K562 (cell line): ENCODE results near the gene FCER2. TPM values are rescaled to one million over a fixed set of nuclear protein-coding genes. Genes with fewer than 3 reads are reported as not detected.

ENCODE experiments used
- ARHGAP35 ChIP-seq: fragments of 450-650 bp; IDR thresholded peaks from 2 replicates; pipeline ENCODE4 v1.6.1; 2018; ENCODE audit not compliant: partially characterized antibody
- CBFB ChIP-seq: sonication (generic); formaldehyde crosslinking; IDR thresholded peaks from 2 replicates; pipeline ENCODE4 v1.4.0; 2020; ENCODE audit warnings: mild to moderate bottlenecking, missing genetic modification reagents
- ESRRA ChIP-seq: fragments of 450-650 bp; IDR thresholded peaks from 2 replicates; pipeline ENCODE4 v1.6.1; 2014; ENCODE audit warnings: low read depth, mild to moderate bottlenecking, moderate library complexity, borderline replicate concordance
- KAT2B ChIP-seq: IDR thresholded peaks from one replicate; pipeline ENCODE4 v1.6.1; 2012; ENCODE audit warnings: low read depth, mild to moderate bottlenecking, control low read depth, inconsistent platforms, low read length, moderate library complexity
- MTF1 ChIP-seq: fragments of 250-450 bp; sonication (Bioruptor Pico); IDR thresholded peaks from 2 replicates; pipeline ENCODE4 v1.9.0; 2021; ENCODE audit warnings: moderate library complexity, mild to moderate bottlenecking, inconsistent platforms, borderline replicate concordance
- NEUROD1 ChIP-seq: fragments of 150-350 bp; IDR thresholded peaks from 2 replicates; pipeline ENCODE4 v1.6.1; 2014; ENCODE audit warnings: borderline replicate concordance, low read length, low read depth; ENCODE audit not compliant: partially characterized antibody
- NUFIP1 ChIP-seq: fragments of 450-650 bp; IDR thresholded peaks from 2 replicates; pipeline ENCODE4 v1.6.1; 2018; ENCODE audit not compliant: partially characterized antibody
- PHF21A ChIP-seq: fragments of 450-650 bp; IDR thresholded peaks from 2 replicates; pipeline ENCODE4 v1.6.1; 2017; ENCODE audit warnings: low read depth, borderline replicate concordance
- PHTF2 ChIP-seq: fragments of 250-450 bp; sonication (Bioruptor Pico); IDR thresholded peaks from 2 replicates; pipeline ENCODE4 v1.5.0; 2021; ENCODE audit warnings: mild to moderate bottlenecking
- POLR2A ChIP-seq: fragments of 450-650 bp; conservative IDR thresholded peaks from 2 replicates; pipeline ENCODE4 v1.6.1; 2016
- POLR2AphosphoS2 ChIP-seq: IDR thresholded peaks from 2 replicates; pipeline ENCODE4 v1.6.1; 2012; ENCODE audit warnings: low read length, improper control_type of control experiment
- PPARD ChIP-seq: fragments of 250-450 bp; sonication (Bioruptor Pico); IDR thresholded peaks from 2 replicates; pipeline ENCODE4 v1.8.0; 2022; ENCODE audit warnings: inconsistent platforms, mild to moderate bottlenecking, moderate library complexity
- SRSF7 ChIP-seq: fragments of 200-400 bp; formaldehyde crosslinking; optimal IDR thresholded peaks from 2 replicates; pipeline ENCODE3; 2017; ENCODE audit warnings: mild to moderate bottlenecking, low read depth, low read length
- ZNF263 ChIP-seq: sonication (generic); formaldehyde crosslinking; IDR thresholded peaks from 2 replicates; pipeline ENCODE4 v1.8.0; 2022; ENCODE audit warnings: mild to moderate bottlenecking, missing genetic modification reagents, borderline replicate concordance
- ZNF431 ChIP-seq: sonication (generic); formaldehyde crosslinking; IDR thresholded peaks from 2 replicates; pipeline ENCODE4 v1.8.0; 2022; ENCODE audit warnings: mild to moderate bottlenecking, missing genetic modification reagents
- ZNF780A ChIP-seq: fragments of 250-450 bp; sonication (Bioruptor Pico); IDR thresholded peaks from 2 replicates; pipeline ENCODE4 v1.5.0; 2021; ENCODE audit warnings: mild to moderate bottlenecking
- polyA plus RNA-seq, 8 experiments: library from polyadenylated mRNA; depleted of rRNA in 4 of 8; stranded (reverse) in 5 of 8; unstranded in 3 of 8; fragments of >200 nt; fragmentation: Nextera tagmentation in 2 of 8; fragmentation: Illumina TruSeq in 1 of 8; extraction: Ambion mirVana in 2 of 8; extraction: Trizol in 1 of 8; gene quantifications; 2 replicates each; pipeline versions ENCODE4 v1.2.1 to v1.2.3, GENCODE V29; 2011 to 2014; ENCODE audit warnings: inconsistent platforms in 1 of 8, missing spikeins in 1 of 8
- total RNA-seq, 7 experiments: library from RNA; depleted of rRNA in 6 of 7; stranded (reverse); fragments of >200 nt in 6 of 7; fragmentation: Illumina TruSeq in 2 of 7; extraction: Trizol in 2 of 7; gene quantifications; 2 replicates each; pipeline versions ENCODE4 v1.2.1 to v1.2.3, GENCODE V29; 2011 to 2021; ENCODE audit warnings: low replicate concordance in 1 of 7
- TF ChIP-seq, protein P1 (sequence below): sonication (generic); formaldehyde crosslinking; IDR thresholded peaks from 2 replicates; pipeline ENCODE4 v1.8.0; 2022; ENCODE audit warnings: mild to moderate bottlenecking, missing genetic modification reagents
- TF ChIP-seq, protein P2 (sequence below): sonication (generic); formaldehyde crosslinking; IDR thresholded peaks from 2 replicates; pipeline ENCODE4 v1.8.0; 2023; ENCODE audit warnings: mild to moderate bottlenecking, missing genetic modification reagents
- TF ChIP-seq, protein P3 (sequence below): fragments of 450-650 bp; formaldehyde crosslinking; IDR thresholded peaks from 2 replicates; pipeline ENCODE4 v1.4.0; 2020; ENCODE audit warnings: mild to moderate bottlenecking
- TF ChIP-seq, protein P4 (sequence below): sonication (generic); formaldehyde crosslinking; IDR thresholded peaks from 2 replicates; pipeline ENCODE4 v1.8.0; 2022; ENCODE audit warnings: missing genetic modification reagents, mild to moderate bottlenecking, borderline replicate concordance
- TF ChIP-seq, protein P5 (sequence below): fragments of 450-650 bp; IDR thresholded peaks from 2 replicates; pipeline ENCODE4 v1.6.1; 2016; ENCODE audit warnings: low read depth, mild to moderate bottlenecking, moderate library complexity

The FCER2 gene
- total and polyA plus RNA-seq, 9 of the 15 experiments (the other 6 are each of a cell fraction or from before 2014, with no cell fraction given): 0.11 TPM; not detected in 8

DNA sequence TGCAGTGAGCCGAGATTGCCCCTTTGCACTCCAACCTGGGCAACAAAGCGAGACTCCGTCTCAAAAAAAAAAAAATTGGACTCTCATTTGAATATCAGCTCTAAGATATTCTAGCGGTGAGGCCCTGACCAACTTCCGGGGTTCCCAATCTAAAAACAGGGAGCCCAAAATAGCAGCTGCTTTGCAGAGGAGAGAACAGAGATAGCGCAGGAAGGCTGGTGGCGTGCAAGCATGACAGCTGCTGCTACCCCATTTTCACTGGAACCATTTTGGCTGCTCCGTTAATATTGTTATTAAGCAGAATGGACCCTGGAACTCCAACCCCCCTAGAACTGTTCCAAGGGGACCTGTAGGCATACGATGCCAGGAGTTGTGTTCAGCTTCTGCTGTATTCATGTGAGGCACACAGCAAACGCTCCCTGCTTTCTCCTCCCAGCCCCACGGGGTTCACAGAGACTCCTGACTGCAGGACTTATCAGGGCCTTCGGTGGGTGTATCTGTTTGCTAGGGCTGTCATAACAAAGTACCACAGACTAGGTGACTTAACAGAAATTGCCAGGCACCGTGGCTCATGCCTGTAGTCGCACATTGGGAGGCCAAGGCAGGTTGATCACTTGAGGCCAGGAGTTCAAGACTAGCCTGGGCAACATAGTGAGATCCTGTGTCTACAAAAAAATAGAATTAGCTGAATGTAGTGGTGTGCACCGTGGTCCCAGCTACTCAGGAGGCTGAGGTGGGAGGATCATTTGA is 53.5 kb downstream of the FCER2 start (continued):
- TF ChIP-seq, protein P1, sequence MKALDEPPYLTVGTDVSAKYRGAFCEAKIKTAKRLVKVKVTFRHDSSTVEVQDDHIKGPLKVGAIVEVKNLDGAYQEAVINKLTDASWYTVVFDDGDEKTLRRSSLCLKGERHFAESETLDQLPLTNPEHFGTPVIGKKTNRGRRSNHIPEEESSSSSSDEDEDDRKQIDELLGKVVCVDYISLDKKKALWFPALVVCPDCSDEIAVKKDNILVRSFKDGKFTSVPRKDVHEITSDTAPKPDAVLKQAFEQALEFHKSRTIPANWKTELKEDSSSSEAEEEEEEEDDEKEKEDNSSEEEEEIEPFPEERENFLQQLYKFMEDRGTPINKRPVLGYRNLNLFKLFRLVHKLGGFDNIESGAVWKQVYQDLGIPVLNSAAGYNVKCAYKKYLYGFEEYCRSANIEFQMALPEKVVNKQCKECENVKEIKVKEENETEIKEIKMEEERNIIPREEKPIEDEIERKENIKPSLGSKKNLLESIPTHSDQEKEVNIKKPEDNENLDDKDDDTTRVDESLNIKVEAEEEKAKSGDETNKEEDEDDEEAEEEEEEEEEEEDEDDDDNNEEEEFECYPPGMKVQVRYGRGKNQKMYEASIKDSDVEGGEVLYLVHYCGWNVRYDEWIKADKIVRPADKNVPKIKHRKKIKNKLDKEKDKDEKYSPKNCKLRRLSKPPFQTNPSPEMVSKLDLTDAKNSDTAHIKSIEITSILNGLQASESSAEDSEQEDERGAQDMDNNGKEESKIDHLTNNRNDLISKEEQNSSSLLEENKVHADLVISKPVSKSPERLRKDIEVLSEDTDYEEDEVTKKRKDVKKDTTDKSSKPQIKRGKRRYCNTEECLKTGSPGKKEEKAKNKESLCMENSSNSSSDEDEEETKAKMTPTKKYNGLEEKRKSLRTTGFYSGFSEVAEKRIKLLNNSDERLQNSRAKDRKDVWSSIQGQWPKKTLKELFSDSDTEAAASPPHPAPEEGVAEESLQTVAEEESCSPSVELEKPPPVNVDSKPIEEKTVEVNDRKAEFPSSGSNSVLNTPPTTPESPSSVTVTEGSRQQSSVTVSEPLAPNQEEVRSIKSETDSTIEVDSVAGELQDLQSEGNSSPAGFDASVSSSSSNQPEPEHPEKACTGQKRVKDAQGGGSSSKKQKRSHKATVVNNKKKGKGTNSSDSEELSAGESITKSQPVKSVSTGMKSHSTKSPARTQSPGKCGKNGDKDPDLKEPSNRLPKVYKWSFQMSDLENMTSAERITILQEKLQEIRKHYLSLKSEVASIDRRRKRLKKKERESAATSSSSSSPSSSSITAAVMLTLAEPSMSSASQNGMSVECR (CRISPR knock-in tag): peak; percentile 64; the same call in 1 of the 2 replicates
- TF ChIP-seq, protein P2, sequence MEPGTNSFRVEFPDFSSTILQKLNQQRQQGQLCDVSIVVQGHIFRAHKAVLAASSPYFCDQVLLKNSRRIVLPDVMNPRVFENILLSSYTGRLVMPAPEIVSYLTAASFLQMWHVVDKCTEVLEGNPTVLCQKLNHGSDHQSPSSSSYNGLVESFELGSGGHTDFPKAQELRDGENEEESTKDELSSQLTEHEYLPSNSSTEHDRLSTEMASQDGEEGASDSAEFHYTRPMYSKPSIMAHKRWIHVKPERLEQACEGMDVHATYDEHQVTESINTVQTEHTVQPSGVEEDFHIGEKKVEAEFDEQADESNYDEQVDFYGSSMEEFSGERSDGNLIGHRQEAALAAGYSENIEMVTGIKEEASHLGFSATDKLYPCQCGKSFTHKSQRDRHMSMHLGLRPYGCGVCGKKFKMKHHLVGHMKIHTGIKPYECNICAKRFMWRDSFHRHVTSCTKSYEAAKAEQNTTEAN (CRISPR knock-in tag): no peak
- peak; percentile 7 for TF ChIP-seq ARHGAP35
- no peak for TF ChIP-seq CBFB (CRISPR knock-in tag)
- TF ChIP-seq PPARD (CRISPR knock-in tag): no peak
- TF ChIP-seq MTF1: no peak
- TF ChIP-seq PHTF2 (CRISPR knock-in tag): no peak
- no peak for TF ChIP-seq NEUROD1
- TF ChIP-seq ESRRA: no peak
- TF ChIP-seq ZNF263 (CRISPR knock-in tag): no peak
- TF ChIP-seq PHF21A: no peak
- TF ChIP-seq, protein P3, sequence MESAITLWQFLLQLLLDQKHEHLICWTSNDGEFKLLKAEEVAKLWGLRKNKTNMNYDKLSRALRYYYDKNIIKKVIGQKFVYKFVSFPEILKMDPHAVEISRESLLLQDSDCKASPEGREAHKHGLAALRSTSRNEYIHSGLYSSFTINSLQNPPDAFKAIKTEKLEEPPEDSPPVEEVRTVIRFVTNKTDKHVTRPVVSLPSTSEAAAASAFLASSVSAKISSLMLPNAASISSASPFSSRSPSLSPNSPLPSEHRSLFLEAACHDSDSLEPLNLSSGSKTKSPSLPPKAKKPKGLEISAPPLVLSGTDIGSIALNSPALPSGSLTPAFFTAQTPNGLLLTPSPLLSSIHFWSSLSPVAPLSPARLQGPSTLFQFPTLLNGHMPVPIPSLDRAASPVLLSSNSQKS: no peak
- TF ChIP-seq NUFIP1: no peak
- TF ChIP-seq, protein P4, sequence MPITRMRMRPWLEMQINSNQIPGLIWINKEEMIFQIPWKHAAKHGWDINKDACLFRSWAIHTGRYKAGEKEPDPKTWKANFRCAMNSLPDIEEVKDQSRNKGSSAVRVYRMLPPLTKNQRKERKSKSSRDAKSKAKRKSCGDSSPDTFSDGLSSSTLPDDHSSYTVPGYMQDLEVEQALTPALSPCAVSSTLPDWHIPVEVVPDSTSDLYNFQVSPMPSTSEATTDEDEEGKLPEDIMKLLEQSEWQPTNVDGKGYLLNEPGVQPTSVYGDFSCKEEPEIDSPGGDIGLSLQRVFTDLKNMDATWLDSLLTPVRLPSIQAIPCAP (CRISPR knock-in tag): no peak
- no peak for TF ChIP-seq KAT2B
- no peak for TF ChIP-seq SRSF7
- TF ChIP-seq, protein P5, sequence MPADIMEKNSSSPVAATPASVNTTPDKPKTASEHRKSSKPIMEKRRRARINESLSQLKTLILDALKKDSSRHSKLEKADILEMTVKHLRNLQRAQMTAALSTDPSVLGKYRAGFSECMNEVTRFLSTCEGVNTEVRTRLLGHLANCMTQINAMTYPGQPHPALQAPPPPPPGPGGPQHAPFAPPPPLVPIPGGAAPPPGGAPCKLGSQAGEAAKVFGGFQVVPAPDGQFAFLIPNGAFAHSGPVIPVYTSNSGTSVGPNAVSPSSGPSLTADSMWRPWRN: no peak
- TF ChIP-seq ZNF780A (CRISPR knock-in tag): no peak
- peak; percentile 90; the same call in 1 of the 2 replicates for TF ChIP-seq POLR2AphosphoS2
- peak; percentile 47; the same call in 1 of the 2 replicates for TF ChIP-seq POLR2A
- 0 out of 2 replicates have a peak, but pooled peaks have one; percentile 33 for TF ChIP-seq ZNF431 (CRISPR knock-in tag)
